NB4 (cell line): ENCODE data around the gene CNTNAP2.

Experiments
- CTCF ChIP-seq: IDR thresholded peaks from one replicate; pipeline ENCODE4 v1.5.1; 2012; ENCODE audit warnings: low read depth, low read length
- MAX ChIP-seq: IDR thresholded peaks from 2 replicates; pipeline ENCODE4 v1.6.1; 2011; ENCODE audit warnings: low read depth, low read length
- MYC ChIP-seq: IDR thresholded peaks from 2 replicates; pipeline ENCODE4 v1.6.1; 2011; ENCODE audit warnings: low read depth, low read length
- POLR2A ChIP-seq: IDR thresholded peaks from 2 replicates; pipeline ENCODE4 v1.6.1; 2011; ENCODE audit warnings: mild to moderate bottlenecking; ENCODE audit not compliant: insufficient read length; ENCODE audit errors: extremely low read depth

- TF ChIP-seq CTCF (no peak), POLR2A (no peak), MYC (no peak), MAX (no peak)
Measured at GRCh38 chr7:147279964-147280374, 1163.4 kb downstream of the CNTNAP2 start.
